ENCODE measurements around the gene ONECUT3.
A peak's percentile ranks its signal among the peaks of the same experiment; 100 is the strongest.

ONECUT3 gene

DNA sequence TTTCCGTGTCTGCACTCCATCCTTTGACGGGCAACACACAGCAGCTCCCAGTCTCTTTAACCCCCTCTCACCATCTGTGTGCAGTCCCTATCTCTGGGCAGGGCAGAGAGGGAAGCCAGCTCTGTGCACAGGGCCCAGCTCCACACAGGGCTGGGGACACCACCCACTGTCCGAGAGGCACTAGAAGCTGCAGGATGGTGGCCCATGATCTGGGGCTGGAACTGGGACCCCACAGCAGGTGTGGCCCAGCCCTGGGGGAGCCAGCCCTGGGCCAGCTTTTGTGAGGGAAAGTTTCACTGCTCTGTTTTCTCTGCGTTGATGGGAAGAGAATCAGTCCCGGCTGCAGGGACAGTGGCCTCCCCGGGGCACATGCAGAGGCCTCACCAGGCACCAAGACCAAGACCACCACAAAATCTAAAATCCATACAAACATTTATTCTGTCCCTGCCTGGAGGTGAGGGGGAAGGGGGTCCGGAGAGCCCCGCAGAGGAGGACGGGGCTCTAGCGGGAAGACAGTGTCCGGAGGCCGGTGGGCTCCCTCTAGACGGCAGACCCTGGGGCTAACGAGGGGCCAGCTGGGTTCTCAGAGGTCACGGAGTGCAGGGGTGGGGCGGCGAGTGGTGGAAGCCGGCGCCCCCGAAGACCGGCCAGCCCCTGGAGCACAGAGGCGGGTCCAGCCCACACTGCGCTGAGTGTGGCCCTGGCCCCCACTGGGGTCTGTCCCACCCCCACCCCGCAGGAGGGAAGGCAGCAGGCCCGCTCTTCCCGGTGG is 61.7 kb downstream of the ONECUT3 start:
- DNase-seq (ENCODE audit: low read depth, low spot score) = no peak

DNA sequence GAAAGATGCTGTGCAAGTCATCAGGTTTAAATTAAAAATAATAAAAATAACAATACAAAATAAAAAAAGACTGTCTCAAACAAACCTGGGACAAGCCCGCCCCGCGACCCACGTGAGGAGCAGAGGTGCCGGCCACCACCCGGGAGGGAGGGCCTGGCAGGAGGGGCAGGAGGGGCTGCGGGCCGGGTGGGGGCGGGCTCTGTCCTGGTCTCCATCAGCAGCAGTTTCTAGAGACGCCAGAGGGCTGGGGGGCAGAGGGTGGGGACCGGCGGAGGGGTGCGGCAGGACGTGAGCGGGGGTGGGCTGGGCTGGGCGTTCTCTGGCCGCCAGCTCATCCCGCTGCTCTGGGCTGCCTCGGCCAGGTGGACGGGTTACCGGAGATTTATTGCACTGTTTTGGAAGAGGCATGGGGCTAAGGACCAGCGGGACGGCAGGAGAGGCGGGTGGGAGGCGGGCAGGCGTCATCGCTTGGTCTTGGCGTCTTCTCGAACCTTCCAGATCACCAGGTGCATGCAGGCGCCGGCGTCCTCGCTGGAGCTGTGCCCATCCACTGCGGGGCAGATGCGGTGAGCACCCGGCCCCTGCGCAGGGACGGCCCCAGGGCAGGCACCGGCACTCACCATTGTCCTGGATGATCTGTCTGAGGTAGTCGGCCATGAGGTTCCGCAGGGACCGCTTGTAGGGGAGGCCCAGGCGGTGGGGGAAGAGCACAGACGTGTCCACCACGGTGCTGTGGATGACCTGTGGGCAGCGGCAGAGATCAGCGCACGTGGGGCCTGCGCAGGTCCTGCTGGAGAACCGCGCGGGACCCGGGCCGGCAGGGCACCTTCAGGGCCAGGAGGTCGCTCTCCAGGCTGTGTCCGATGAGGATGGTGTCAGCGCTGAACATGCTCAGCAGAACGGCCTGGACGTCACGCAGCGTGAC is 62.6 kb downstream of the ONECUT3 start:
- no peak for DNase-seq (ENCODE audit: low read depth, low spot score)

DNA sequence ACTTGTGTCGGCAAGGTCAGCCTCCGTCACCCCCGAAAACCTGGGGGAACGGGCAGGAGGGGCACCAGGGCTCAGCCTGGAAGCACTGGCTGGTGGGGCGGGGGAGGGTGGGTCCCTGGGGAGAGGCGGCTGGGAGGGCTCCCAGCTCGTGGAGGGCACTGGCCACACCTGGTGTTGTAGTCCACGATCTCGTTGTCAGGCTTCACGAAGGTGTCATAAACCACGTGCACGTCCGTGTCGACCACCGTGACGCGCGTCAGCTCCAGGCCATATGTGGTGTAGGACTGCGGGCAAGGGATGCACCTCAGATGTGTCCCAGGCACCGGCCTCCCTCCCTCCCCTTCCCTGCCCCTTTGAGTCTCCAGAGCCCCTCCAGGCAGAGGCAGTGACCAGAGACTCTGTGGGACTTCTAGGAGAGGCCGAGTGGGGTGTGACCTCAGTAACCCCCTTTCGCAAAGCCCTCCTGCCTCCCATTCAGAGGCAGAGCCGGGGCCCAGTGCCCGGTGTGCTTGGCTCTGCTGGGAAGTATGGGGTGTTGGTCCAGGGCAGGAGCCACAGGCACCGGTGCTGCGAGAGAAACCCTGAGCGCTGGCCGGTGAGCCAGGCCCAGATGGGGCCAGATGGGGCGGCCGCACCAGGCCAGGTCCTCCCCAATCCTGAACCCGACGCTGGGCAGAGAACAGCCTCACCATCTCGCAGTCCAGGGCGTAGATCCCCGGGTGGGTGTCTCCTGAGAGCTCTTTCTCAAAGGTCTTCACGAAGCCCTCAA is 63.4 kb downstream of the ONECUT3 start:
- no peak for DNase-seq (ENCODE audit: low read depth, low spot score)

DNA sequence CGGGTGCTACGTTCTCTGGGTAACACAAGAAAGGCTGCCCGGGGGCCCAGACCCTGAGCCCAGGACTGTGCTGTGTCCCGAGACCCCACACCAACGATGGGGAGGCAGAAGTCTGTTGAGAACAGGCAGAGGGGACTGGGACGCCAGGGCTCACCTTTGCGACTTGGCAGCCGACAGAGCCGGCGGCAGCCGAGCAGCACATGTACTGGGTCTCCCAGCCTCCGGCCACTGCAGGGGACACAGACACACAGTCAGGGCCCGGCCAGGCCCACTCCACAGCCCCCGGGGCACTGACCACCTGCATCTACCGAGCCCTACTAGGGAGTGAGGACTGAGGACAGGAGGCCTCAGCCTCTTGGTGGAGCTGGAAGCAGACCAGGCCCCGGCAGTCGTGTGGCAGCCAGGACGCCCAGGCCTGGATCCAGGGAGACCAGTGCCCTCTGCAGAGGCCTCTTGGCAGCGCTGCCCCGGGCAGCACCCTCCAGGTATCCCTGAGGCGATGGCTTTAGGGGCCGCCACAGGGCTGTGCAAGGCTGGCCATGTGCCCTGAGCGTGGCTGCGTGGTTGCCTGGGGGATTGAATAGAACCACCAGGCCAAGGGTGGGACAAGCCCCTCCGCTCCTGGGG is 64.4 kb downstream of the ONECUT3 start:
- no peak for DNase-seq (ENCODE audit: low read depth, low spot score)

DNA sequence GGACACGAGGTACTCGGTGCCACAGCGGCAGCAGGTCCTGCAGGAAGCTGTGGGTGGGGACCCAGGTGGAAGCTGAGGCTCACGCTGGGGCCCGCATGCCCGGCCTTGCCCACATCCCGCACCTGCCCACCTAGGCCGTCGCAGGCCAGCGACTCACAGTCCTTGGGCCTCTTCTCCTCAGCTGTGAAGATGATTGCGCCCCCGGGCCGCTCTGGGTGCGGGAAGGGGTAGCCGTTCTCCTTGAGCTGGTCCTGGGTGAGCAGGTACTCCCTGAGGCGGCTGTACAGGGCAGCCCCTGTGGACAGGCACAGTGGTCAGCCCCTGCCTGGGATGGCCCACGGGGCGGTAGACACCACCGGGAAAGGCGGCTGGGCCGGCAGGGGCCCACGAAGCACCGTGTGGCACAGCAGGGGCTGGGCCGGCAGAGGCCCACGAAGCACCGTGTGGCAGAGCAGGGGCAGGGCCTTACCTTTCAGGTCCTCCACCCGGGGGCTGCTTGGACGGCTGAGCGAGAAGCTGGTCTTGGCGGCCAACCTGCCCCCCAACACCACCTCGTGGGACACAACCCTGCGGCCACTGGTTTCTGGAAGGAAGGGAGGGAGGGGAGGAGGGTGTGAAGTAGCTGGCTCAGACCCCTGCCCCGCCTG is 65.4 kb downstream of the ONECUT3 start:
- DNase-seq (ENCODE audit: low read depth, low spot score) = no peak

DNA sequence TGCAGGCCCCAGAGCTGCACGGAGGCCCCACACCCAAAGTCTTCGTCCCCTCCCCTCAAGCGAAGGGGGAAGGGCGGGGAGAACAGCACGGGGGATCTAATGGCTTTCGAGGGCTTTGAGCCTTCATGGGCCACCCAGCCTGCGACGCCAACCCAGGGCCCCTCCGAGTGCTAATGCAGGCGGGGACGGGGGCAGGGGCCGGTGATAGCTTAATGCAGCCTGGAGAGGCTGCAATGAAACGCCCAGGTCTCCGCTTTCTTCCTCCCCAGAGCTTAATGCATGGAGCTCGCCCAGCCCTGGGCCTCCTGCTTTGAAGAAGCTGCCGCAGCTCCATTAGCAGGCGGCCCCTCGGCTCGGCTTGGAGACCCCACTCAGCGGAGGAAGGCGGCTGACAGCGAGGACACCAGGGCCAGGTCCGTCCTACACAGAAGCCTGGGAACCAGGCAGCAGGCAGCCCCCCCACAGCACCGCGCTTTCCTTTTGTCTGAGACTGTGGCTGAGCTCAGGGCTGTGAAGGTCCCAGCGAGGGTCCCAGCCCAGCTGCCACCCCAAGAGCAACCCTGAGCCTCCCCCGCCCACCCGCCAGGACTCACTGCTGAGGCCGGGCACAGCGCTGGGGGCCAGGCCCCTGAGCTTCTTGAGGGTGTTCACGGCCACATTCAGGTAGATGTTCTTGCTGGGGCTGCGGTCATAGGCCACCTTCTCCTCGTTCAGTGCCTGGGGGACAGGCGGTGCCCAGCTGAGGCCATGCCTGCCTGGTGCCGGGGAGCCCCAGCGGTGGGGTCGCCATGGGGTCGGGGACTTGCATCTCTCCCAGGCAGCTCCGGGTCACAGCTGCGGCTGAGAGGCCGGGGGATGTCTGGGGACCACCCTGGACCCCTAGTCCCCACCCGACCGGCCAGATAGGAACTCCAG is 66.3 kb downstream of the ONECUT3 start:
- DNase-seq (ENCODE audit: low read depth, low spot score) = no peak

DNA sequence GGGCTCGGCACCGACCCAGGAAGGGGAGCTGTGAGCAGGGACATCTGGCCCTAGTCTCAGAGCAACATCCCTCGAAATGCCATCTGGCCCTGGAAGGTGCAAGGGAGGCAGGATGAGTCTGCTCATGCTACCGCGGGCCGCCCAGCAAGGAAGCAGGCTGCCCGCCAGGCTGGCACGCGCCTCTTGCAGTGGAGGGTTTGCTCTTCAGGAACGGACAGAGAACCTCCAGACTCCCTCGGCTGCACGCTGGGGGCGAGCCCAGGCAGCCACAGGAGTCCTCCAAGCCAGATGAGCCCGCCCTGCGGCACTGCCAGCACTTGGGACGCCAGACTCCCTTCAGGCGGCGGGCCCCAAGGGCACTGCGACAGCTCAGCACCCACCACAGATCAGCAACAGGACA is 68.9 kb downstream of the ONECUT3 start:
- DNase-seq (ENCODE audit: low read depth, low spot score) = no peak

DNA sequence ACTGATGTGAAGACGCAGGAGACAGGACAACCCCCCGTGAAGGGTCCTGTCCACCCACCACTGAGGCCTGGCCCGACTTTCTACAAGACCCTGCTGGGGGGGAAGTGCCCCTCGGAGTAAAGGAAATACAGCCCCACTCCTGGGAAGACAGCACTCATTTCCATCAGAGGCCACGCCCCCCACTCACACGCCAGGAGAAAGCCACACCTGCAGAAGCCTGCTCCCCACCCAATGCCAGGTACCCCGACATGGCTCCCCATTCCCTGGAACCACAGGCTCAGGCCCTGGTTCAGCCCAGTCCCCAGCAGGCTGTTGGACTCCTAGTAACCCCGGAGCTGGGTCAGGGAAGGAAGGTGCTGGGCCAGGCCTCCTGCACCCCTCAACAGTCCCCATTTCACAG is 69.7 kb downstream of the ONECUT3 start:
- no peak for DNase-seq (ENCODE audit: low read depth, low spot score)

DNA sequence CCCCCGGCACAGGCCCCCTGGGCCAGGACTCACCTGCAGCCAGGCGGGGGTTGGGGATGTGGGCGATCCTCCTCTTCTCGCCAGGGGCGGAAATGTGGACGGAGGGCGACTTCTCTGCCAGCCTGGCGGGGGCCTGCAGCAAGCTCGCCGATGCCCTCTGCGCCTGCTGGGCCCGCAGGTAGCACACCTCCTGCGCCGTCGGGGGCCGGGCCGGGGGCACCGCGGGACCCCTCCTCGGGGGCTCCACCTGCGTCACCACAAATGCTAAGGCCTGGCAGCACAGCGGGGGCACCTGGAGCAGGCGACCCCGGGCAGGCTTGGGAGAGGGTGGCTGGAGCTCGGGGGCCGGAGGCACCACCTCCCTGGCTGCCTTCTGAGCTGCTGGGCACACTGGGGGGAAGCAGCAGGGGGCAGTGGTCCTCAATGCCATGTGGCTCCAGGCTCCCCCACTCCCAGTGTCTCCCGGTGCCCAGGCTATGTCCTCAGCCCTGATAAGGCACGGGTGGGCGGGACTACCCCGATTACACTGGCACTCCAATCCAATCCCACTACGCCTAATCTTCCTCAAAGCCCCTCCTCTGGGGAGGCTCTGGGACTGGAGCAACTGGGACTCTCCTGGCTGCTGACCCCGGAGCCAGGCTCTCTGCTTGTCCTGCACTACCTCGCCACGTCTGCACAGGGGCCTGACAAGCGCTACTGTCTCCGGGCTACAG is 70.4 kb downstream of the ONECUT3 start:
- no peak for DNase-seq (ENCODE audit: low read depth, low spot score)

DNA sequence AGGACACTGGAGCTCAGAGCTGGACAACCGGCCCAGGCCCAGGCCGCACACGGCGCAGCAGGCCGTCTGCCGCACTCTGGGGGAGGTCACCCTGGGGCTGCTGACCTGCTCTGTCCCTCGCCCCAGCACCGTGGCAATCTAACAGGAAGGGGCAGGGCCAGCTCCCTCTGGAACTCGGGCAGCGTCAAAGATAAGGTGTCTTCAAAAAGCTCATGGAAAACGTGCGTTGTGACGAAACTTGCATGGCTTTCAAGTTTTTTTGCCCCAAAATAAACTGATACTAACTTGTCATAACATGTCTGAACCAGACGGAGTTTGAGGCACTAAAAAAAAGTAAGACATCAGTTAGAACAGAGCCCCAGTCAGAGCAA is 70.9 kb downstream of the ONECUT3 start:
- DNase-seq (ENCODE audit: low read depth, low spot score) = no peak

DNA sequence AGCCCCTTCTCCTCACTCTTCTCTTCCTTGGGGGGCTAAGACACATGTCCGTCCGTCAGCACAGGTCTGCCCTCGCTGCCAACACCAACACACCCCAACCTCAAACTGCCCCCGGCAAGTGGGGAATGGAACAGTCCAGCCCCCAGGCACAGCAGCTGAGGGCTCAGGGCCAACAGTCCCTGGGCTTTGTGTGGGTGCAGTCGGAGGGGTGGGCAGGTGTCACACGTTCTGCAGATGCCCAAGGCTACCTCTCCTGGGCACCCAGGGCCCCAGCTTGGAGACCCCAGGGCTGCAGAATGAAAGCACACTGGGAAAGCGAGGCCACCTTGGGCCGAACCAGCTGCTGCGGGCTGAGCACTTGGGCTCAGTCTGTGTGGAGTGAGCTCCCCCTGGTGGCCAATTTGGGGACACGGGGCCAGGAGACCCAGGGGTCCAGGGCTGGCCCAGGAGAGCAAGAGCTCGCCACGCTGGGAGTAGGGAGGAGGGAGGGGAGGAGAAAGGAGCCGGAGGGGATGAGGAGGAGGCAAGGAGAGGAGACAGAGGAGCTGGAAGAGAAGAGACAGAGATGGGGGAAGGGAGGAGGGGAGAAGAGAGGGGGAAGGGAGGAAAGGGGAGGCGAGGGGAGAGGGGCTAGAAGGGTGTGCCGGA is 72.7 kb downstream of the ONECUT3 start:
- peak; percentile 87 for DNase-seq (ENCODE audit: low read depth, low spot score)

DNA sequence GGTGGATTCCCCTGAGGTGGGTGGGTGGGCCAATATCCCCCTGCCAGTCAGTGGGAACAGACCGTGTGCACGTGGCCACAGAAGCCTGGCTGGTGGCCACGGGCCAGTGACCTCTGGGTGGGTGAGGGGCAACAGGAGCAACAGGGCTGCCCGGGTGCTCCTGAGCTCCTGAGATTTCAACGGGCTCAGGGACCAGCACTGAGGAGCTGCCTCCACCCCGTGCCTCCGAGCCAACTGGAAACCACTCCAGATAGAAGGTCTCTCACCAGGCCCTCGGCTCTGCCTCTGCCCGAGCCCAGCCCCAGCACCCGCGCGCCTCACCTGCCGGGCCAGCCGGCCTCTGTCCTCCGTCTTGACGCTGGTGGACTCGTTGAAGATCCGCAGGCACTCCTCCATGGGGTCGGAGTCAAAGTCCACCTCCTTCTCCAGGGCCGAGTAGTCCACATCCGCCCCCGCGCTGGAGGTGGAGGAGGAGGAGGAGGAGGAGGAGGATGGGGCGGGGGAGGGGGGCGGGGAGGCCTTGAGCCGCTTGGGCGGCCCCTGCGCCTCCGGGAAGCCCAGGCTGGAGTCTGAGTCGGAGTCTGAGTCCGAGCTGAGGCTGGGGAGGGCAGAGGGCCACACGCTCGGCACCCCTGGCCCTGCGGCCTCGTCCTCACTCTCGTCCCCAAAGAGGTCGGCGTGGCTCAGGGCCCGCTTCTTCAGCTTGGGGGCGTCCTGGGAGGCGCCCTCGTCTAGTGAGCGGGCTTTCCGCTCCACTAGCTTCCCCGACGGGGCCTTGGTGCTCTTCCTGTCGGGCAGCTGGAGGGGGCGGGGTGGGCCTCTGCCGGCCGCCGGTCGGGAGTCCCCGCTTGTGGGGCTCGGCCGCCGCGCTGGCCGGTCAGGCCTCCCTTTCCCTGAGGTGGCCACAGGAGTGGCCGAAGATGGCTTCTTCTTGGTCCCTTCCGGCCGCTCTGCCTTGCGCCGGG is 73.5 kb downstream of the ONECUT3 start:
- no peak for DNase-seq (ENCODE audit: low read depth, low spot score)

DNA sequence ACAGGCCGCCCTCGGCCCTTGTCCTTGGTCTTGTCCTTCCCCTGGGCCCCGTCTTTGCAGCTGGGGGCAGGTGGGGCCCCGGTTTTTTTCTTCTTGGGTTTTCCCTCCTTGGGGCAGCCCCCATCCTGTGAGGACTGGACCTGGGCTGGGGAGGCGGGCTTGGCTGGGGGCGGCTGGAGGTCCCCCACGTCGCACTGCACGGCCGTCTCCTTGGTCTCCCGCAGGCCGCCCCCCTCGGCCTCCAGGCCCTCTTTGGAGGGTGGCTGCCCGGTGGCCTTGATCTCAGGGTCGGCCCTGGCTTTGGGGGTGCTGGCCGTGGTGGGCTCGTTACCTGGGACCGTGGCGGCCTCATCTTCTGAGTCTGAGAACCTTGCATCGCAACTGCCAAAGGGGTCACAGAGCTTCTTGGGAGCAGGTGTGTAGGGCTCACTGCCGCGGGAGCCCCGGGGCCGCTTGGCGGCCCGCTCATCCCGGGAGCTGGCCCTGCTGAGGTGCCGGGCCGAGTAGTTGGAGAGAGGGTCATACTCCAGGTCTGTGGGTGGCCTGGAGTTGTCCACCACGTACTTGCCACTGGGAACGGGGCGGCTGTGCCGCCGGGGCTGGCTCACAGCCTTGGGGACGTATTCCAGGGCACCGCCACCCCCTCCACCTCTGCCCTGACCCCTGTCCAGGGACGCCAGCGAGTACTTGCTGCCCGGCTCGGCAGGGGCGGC is 74.4 kb downstream of the ONECUT3 start:
- no peak for DNase-seq (ENCODE audit: low read depth, low spot score)

DNA sequence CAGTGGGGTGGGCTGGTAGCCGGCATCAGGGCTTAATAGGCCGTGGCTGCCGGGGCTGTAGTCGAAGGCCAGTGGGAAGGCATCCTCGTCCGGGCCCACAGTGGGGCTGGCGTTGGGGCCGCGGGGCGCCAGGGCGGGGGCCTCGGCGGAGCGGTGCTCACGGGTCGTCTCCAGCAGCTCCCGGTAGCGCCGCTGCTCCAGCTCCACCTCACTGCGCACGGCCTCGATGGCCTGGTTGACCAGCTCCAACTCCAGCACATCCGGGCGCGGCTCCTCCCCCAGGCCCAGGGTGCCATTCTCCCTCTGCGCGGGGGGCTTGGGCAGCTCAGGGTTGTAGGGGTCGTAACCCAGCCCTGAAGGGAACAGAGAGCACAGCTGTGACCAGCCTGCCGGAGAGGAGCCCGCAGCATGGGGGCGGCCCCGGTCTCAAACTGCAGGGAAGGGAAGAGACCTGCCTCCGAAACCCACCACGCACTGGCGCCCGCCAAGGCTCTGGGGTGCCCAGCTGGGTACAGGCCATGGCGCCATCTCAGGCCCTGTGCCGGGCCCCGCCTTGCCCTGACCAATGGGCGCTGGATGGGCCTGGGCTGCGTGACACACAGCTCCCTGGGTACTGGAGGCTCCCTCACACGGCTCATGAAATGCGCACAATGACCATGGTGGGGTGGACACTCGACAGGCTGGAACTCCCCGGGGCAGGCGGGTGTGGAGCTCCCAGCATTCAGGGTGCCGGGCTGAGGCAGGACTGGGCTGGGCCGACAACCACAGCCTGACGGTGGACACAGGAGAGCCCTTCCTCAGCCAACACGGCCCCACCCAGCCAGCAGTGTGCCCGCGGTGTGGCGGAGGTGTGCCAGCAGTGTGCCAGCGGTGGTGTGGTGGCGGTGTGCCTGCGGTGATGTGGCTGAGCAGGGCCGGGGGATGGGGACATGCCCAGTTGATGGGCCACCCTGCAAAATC is 75.3 kb downstream of the ONECUT3 start:
- DNase-seq (ENCODE audit: low read depth, low spot score) = no peak

DNA sequence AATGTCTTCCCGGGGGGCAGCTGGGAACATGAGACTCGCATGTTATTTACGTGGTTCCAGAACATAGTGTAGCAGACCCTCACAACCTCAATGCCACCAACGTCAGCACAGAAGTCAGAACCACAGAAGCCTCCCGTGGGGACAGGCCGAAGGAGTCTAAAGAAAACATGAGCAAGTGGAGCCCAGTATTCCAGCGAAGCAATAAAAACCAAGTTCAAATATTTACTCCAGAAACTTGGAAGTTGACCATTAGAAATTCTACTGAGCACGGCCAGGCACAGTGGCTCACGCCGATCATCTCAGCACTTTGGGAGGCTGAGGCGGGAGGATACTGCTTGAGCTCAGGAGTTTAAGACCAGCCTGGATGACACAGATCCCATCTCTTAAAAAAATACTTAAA is 76.7 kb downstream of the ONECUT3 start:
- DNase-seq (ENCODE audit: low read depth, low spot score) = no peak

DNA sequence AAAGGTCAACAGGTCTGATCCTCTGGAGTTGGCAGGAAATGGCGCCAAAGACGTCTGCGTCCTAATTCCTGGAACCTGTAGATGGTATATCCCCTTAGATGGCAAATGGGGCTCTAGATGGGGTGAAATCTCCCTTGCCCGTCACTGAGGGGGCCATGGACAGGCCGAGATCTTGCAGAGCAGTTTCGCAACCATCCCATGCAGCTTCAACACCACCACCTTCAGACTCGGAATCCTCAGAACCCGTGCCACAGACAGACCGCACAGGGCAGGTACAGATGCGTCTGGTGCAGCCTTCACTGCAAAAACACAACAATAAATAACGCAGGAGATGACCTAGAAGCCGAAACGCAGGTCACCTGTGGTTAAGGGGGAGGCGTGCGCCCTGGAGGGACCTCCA is 77.3 kb downstream of the ONECUT3 start:
- DNase-seq (ENCODE audit: low read depth, low spot score) = no peak

All from astrocyte of the hippocampus (primary cell).